Islet of Langerhans (tissue), 1 donor: ENCODE measurements around the gene ZNF575.
"Not testable (repeated sequence)": the region's sequence is repeated elsewhere in the genome, so short reads cannot be mapped to it uniquely, and the experiment has no call there.

Source experiments
- FAIRE-seq: peaks from one replicate; lab custom pipeline; 2011; peaks lifted over from hg19 to GRCh38; lab: Jason Lieb, UNC

The ZNF575 gene

DNA sequence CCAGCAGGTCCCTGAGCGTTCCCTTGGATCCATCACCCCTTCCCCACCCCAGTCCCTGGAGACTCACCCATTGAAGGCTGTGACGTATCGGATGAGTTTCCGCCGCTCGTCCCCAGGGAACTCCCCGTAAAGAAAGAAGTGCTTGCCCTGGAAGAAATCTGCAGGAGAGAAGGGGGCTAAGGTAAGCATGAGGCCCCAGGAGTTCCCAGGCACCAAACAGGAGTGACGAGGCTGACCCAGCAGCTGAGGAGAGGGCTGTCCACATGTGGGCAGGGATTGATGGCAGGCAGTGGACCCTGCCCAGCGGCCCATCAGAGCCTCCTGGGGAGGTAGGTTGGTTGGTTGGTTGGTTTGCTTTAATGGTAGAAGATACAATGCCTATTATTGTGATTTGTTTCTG, 11.1 kb downstream of the ZNF575 start:
- FAIRE-seq, result no peak

DNA sequence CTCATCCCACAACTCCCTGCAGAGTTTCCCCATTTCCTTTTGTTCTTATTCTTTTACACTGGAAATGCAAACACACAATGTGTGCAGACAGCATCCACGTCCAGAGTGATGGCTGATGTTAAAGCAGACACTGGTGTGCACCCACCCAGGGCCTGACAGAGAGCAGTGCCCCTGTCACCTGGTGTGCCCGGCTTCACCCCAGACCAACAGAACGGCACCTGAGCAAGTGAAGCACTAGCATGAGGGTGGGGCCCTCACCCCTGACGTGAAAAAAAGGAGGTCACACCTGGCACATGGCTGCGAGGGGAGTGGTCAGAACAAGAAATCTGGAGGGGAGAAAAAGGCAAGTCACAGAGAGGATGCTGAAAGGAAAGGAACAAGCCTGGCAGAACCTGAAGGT, 12.3 kb downstream of the ZNF575 start:
- FAIRE-seq, result no peak

DNA sequence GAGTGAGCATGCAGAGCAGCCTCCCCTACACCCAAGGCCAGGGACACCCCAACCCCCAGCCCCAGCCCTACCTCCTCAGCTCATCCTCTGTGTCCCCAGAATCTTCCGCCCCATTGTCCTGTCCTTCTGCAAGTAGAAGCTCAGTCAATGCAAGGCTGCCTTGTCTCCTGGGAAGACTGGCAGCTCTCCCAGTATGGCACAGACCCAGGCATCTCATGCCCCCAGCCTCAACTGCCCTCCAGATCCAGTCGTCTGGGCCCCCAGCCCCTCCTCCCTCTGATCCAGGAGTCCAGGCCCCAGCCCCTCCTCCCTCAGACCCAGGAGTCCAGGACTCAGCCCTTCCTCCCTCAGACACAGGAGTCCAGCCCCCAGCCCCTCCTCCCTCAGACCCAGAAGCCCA, 13.0 kb downstream of the ZNF575 start:
- FAIRE-seq, result no peak

DNA sequence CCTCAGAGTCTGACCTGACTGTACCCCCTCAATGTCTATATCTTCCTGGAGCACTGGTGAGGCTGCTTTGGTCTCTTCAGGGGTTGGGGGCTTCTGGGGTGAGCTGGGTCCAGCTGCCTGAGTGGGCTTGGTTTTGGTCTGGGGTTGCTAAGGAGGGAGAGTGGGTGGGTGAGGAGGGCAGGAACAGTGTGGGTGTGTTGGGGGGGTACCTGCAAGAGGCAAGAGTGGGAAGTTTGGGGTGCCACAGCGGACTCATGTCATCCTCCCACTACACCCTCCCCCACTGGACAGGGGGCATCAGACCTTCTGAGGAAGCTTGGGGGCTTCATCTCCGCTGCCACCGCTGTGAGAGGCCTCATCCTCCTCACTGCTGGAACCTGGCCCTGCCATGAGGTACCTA, 13.6 kb downstream of the ZNF575 start:
- FAIRE-seq, result no peak

DNA sequence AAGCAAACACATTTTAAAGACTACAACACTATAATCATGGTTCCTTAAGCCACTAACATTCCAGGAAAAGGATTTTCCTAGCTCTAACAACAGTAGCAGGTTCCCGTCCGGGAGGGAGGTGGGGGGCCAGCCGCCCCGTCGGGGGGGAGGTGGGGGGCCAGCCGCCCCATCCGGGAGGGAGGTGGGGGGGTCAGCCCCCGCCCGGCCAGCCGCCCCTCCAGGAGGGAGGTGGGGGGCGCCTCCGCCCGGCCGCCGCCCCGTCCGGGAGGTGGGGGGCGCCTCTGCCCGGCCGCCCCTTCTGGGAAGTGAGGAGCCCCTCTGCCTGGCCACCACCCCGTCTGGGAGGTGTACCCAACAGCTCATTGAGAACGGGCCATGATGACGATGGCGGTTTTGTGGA, 14.9 kb downstream of the ZNF575 start:
- FAIRE-seq, result not testable (repeated sequence)

DNA sequence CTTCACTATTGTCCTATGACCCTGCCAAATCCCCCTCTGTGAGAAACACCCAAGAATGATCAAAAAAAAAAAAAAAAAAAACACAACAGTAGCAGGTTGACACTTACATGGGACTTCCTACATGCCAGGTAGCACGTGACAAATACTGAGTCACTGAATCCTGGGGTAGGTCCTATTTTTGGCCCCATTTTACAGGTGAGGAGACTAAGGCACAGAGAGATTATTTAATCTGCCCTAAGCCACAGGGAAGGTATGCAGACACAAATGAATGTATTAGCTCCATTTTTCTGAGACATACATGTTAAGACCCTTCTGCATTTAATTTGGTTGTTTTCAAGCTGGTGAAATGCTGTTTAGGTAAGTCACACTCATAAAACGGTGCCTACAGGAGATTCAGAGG, 15.7 kb downstream of the ZNF575 start:
- no peak for FAIRE-seq

DNA sequence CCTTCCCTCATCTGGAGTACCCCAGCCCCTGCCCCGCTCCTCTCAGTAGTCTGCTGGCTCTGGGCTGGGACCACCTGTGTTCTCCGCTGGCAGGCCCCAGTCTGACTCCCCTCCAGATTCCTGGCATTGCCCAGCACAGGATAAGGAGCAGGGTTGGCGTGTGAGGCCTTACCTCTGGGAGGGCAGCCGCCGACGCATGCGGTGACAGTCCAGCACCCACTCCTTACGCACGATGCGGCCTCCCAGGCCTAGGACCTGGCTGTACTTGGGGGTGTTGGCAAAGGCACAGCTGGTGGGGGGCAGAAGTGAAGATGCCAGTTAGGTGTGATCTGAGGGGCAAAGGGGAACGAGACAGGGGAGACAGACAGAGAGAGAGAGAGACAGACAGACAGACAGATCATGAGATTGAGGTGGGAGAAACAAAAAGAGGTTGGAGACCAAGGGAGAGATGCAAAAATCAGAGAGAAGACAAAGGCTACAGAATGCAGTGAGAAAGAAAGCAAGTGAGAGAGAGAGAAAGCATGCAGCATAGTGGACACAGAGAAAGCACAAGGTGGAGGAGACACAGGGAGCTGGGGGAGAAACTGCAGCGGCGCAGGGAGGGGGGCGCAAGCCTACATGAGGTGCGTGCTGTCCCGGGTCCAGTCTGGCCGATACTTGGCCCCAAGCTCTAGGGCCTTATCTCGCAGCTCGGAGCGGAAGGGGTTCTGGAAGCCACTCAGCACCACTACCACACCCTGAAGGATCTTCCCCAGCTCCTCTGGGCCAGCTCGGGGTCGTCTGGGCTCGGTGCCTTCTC, 18.6 kb downstream of the ZNF575 start:
- FAIRE-seq, result no peak

DNA sequence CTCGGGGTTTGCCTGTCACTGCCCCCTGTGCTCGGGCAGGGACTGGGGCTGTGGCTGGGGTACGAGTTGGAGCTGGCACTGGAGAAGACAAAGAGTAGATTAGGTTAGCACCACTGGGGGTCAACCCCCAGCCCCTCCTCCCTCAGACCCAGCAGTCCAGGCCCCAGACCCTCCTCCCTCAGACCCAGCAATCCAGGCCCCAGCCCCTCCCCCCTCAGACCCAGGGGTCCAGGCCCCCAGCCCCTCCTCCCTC, 19.1 kb downstream of the ZNF575 start:
- no peak for FAIRE-seq

DNA sequence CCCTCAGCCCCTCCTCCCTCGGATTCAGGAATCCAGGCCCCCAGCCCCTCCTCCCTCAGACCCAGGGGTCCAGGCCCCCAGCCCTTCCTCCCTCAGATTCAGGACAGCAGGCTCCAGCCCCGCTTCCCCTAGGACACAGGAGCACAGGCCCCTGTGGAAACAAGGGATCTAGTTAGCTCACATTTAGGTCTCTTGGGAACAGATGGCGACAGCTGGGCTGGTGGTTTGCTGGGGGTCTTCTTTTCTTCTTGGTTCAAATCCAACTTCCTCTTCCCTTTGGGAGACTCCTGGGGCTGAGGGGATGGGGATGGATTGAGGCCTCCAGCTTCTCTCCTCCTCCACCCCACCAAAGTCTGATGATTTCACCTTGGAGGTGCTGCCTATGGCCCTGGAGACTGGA, 19.6 kb downstream of the ZNF575 start:
- FAIRE-seq, result no peak

DNA sequence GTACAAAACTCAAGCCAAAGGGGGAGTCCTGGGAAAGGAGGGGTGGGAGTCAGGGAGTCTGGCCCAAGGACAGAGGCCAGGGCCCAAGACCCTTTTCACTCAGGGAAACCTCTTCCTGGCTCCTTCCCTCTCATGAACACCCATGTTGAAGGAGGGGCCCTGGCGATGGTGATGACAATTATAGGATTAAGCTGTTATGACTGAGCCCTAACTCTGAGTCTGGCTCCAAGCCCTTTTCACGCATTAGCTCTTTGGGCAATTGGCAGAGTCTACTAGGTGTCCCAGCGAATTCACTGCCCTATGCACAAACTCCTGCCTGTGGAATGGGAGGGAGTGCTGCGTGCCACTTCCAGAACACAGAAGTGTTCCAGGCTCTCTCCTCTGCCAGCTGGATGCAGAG, 20.7 kb downstream of the ZNF575 start:
- no peak for FAIRE-seq

DNA sequence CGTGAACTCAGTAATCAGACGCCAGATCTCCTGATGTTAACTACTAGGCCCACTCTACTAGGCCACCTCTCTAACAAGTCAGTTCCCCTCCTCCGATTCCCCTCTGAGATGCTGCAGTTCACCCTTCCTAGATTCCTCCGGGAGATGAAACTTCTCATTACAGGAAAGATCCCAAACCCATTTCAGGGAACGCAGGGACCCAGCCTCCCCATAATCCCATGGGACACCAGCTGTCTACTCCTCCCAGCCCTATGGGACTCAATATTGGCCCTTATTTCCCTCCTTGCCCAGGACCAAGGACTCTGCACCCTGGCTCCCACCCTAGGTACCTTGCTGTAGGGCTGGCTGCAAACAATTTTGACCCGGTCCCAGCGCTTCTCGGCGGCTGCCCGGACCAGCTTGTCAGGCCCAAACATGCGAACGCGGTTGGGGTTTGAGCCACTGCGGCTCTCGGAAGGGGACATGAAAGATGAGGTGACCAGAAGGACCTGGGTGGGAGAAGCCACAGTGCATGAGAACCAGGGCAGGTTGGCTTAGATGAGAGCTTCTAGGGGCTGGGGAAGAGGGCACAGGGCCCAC, 21.4 kb downstream of the ZNF575 start:
- no peak for FAIRE-seq

DNA sequence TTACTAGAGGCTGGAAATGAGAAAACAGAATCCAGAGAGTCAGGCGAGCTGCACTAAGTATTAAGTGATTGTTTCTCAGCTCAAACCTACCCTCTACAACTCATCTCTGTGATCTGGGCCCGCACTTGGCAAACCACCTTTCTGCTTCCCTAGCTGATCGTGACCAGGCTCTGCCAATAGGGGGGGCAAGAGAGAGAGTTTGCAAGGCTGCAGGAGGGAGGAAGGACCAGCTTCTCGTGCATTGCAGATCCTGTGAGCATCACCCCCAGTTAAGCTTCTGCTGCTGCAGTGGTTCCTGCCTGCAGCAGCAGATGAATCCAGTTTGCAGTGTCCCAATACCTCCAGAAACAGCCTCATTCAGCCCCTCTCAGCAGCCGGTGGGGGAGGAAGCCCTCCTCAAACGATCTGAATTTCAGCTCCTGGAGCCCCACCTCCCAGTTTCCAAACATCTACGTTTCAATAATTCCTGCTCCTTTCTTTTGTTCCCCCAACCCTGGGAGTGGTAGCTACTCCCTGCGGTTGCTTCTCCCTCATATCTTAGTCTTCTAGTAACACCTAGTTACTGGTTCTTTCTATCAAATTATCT, 22.3 kb downstream of the ZNF575 start:
- FAIRE-seq, result no peak

DNA sequence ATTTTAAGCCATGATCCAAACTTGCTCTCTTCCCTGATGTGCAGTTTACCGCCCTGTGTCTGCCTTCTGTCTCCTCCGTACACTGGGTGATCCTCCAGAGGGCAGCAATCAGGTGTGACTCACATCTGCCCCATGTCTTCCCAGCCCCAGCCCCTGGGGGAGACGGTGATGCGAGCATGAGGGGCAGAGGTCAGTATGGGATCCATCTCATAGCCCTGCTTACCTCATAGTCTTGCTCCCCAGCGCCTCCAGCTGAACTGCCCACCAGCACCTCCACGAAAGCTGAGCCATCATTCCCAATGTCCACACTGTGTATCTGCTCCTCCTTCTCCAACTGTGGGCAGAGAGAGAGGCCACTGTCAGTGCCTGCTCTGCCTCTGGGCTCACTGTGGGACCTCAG, 27.7 kb downstream of the ZNF575 start:
- no peak for FAIRE-seq

DNA sequence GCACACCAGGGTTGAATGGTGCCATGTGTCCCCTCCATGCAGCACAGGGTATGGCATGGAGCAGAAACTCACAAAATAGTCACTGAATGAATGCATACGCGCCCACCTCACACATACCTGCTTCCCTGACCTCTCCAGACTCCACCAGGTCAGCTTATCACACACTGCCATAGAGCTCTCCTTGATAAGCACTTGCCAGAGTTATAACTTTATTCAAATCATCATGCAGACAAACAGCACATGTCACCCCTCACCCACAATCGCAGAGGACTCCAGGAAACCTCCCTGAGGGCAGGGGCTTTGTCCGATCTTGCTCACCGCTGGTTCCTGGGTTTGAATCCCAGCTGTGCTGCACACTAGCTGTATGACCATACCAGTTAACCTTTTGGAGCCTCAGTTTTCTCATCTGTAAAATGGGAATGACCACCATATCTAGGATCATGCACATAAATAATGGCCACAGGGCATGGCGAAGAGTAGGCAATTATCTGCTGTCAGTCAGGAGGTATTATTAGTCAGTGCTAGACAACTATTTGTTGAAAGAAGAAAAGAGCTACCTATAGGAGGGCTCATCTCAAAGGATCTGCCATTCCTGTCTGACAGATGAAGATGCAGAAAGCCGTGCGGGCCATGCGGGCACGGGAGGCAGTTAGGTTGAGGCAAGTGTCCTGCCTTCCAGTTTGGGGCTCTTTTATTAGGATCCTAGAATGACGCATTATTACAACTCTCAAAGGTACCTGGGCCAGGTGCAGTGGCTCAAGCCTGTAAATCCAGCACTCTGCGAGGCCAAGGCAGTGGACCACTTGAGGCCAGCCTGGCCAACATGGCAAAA, 28.4 kb downstream of the ZNF575 start:
- FAIRE-seq, result no peak

DNA sequence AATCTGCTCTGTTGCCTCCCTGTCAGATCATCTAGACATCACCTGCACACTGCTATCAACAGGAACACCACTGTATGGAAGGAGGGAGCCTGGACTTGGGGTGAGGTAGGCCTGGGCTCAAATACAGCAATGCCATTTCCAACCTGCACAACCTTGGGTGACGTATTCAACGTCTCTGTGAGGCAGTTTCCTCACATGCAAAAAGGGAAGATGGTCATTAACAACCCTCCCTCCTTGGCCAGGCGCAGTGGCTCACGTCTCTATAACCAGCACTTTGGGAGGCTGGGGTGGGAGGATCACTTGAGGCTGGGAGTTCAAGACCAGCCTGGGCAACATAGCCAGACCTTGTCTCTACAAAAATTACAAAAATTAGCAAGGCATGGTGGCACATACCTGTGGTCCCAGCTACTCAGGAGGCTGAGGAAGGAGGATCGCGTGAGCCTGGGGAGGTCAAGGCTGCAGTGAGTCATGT, 29.3 kb downstream of the ZNF575 start:
- no peak for FAIRE-seq

DNA sequence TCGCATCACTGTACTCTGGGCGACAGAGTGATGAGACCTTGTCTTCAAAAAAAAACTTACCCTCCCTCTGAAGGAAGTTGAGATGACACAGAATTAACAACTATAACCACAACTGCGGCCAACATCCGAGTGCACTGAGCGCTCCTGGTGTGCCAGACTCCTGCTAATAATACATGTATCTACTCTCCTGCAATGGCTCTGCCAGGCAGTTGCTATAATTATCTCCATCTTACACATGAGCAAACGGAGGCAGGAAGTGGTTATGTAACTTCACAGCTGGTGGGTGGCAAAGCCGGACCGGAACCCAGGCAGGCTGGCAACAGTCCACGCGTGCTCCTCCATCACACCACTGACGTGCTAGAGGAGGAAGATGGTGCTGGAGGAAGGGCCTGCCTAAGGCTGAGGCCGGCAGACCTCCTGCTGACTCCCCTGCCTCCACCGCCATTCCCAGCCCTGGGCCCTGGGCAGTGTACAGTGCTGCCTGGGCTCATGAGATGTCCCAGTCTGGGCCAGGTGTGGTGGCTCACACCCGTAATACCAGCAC, 29.8 kb downstream of the ZNF575 start:
- peak; percentile 71 for FAIRE-seq

DNA sequence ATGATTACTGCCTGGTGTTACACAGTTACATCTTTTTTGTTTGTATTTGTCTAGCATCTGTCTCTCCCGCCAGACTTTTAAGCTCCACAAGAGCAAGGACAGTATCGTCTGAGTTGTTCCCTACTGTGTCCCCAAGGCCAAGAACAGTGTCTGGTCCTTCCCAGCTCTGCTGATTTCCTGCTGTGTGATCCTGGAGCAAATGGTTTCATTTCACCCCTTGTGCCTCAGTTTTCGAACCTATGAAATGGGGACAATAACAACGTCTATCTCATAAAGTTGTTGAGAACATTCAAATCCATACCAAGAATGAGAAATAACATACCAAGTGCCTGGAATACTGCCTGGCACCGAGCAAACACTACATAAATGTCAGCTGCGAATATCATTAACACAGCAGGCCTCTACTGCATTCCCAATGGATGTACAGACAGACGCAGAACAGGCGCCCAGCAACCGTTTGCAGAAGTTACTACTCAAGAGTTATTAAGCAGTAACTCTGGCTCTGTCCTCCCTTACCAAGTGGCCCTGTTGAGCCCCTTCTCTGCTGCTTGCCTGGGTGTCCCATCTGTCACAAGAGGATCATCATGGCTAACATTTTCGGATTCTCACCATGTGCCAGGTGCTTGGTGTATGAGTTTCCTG, 30.9 kb downstream of the ZNF575 start:
- FAIRE-seq, result no peak

DNA sequence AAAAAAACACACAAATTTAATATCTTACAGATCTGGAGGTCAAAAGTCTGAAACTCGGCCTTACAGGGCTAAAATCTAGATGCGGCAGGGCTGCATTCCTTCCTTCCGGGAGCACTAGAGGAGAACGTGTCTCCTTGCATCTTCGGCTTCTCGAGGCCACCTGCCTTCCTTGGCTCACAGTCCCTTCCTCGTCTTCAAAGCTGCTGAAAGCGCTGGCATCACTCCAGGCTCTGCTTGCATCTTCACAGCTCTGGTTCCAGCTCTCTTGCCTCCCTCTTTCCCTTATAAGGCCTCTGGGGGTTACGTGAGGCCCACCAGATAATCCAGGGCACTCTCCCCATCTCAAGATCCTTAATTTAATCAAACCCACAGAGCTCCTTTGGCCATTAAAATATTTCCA, 31.8 kb downstream of the ZNF575 start:
- no peak for FAIRE-seq

DNA sequence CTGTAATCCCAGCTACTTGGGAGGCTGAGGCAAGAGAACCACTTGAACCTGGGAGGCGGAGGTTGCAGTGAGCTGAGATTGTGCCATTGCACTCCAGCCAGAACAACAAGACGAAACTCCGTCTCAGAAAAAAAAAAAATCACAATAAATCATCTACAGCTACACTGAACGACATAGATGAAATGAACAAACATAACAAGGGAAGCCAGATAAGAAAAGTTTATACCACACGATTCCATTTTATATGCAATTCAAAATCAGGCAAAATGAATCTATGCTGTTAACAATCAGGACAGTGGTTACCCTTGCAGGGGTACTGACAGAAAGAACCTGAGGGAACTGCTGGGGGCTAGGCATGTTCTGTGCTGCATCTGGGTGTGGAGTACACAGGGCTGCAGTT, 36.7 kb downstream of the ZNF575 start:
- FAIRE-seq, result no peak

DNA sequence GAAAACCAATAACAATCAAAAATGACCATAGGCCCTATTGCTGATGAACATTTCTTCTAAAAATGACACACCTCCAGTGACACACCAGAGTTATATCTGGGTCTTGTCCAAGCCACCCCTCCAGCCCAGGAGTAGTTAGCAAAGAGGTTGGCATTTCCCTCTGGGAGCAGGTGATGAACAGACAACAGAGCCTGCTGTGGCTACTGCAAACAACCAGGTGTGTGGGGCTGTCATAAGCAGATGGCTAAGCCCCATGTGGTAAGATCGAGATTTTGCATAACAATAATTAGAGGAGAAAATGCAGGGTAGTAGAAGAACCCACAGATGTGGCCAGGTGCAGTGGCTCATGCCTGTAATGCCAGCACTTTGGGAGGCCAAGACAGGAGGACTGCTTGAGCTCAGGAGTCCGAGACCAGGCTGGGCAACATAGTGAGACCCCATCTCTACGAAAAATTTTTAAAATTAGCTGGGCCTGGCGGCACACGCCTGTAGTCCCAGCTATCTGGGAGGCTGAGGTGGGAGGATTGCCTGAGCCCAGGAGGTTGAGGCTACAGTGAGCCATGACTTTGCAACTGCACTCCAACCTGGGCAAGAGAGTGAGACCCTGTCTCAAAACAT, 37.3 kb downstream of the ZNF575 start:
- no peak for FAIRE-seq

DNA sequence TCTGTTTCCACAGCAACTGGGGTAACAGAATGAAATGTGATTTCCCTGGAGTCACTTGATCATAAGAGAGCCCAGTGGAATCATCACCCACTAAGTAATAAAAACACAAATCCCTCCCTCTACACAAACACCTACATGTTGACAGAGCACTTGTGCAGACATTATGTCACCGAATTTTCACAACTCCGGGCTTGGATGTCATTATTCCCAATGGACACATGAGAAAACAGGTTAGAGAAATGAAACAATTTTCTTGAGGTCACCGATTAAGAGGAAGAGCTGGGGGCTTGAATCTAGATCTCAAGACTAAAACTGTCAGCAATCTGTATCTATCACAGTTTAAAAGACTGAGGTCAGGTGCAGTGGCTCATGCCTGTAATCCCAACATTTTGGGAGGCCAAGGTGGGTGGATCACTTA, 39.2 kb downstream of the ZNF575 start:
- FAIRE-seq, result peak; percentile 98
